Fibroblast of lung (primary cell): Measurements from ENCODE around the gene POLR1C.

Experiments used
- CTCF ChIP-seq, 2 donors: IDR thresholded peaks in 1 of 2; conservative IDR thresholded peaks in 1 of 2; 1 replicate in 1 of 2; 2 replicates in 1 of 2; pipeline ENCODE4 v1.5.1; 2011 to 2012; ENCODE audit warnings: low read length in 2 of 2, control low read depth in 1 of 2, inconsistent platforms in 1 of 2, low read depth in 1 of 2, mild to moderate bottlenecking in 1 of 2
- EZH2 ChIP-seq: IDR thresholded peaks from 2 replicates; pipeline ENCODE4 v1.5.1; 2012; ENCODE audit warnings: low read length, control low read depth, mild to moderate bottlenecking; ENCODE audit errors: missing control alignments

- TF ChIP-seq CTCF (conservative IDR thresholded peaks at IDR 0.05 in 1 of 2, IDR thresholded peaks at IDR 0.05 in 1 of 2; ENCODE audit: low read depth in 1 of 2, low read length in 2 of 2) (no peak), EZH2 (no peak)
Measured at GRCh38 chr6:43509984-43510826, 6.7 kb upstream of the POLR1C start, which contains the start of gene LRRC73.
